ENCODE data around the gene LIMA1. TPM values are rescaled to one million over a fixed set of nuclear protein-coding genes. Genes with fewer than 3 reads are reported as not detected.

The LIMA1 gene
- total and polyA plus RNA-seq, 9 of the 15 experiments (the other 6 are each of a cell fraction or from before 2014, with no cell fraction given), result 20.2 to 37.8 (median 27.3) TPM

GRCh38 chr12:50192908-50193307 is 90.4 kb downstream of the LIMA1 start:
- H3K9me3 ChIP-seq (replicated peaks; ENCODE audit: control insufficient read depth, insufficient read depth, low read depth, low read length), result no peaks in the 10 kb centered on the region
- no peak for TF ChIP-seq TARDBP (IDR thresholded peaks at IDR 0.05)
- TF ChIP-seq, protein P1, sequence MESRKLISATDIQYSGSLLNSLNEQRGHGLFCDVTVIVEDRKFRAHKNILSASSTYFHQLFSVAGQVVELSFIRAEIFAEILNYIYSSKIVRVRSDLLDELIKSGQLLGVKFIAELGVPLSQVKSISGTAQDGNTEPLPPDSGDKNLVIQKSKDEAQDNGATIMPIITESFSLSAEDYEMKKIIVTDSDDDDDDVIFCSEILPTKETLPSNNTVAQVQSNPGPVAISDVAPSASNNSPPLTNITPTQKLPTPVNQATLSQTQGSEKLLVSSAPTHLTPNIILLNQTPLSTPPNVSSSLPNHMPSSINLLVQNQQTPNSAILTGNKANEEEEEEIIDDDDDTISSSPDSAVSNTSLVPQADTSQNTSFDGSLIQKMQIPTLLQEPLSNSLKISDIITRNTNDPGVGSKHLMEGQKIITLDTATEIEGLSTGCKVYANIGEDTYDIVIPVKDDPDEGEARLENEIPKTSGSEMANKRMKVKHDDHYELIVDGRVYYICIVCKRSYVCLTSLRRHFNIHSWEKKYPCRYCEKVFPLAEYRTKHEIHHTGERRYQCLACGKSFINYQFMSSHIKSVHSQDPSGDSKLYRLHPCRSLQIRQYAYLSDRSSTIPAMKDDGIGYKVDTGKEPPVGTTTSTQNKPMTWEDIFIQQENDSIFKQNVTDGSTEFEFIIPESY (CRISPR knock-in tag; IDR thresholded peaks at IDR 0.05), result 0 out of 2 replicates have a peak, but pooled peaks have one; percentile 48
- no peak overlapping the region for H3K4me2 ChIP-seq (ENCODE audit: insufficient read depth, low read length)
- H3K27ac ChIP-seq (ENCODE audit: extremely low read depth, low read depth, low read length), result no peak overlapping the region
- BruUV-seq (replicated peaks), result TSS peak; percentile 27
- H4K20me1 ChIP-seq (replicated peaks; ENCODE audit: control insufficient read depth, insufficient read depth, low read length), result no peaks in the 10 kb centered on the region
- H3K27me3 ChIP-seq (ENCODE audit: control insufficient read depth in 2 of 2, insufficient read depth in 2 of 2, low read length in 2 of 2), result no peaks in the 10 kb centered on the region
- ATAC-seq (no peak), DNase-seq (ENCODE audit: extremely low read depth in 1 of 4, low spot score in 3 of 4) (no peak), FAIRE-seq (no peak)
- ChIA-PET CTCF (ENCODE audit: low intra/inter-chr PET ratio) (interaction anchor here (0.7 kb wide), 1 partner anchor 549 kb away, joined by 4 read pairs; no protein-coding TSS in a partner anchor), POLR2A (no interaction called here)
- H3K9me1 ChIP-seq (ENCODE audit: control insufficient read depth, insufficient read depth, low read length), result peaks cover 2% of the 10 kb centered on the region
- 0 out of 5 replicates have a peak, but pooled peaks cover 0 to 4% of the 10 kb centered on the region in 2 experiments for H3K4me1 ChIP-seq (replicated peaks in 1 of 2; ENCODE audit: control insufficient read depth in 2 of 2, insufficient read depth in 2 of 2, low read length in 2 of 2)
- H3K79me2 ChIP-seq (ENCODE audit: control insufficient read depth, insufficient read depth, low read length), result no peaks in the 10 kb centered on the region
- in situ Hi-C loops (cut with MboI) (no loop called here), intact Hi-C loops (cut with micrococcal nuclease) (no loop called here)
- no peak overlapping the region for H2AFZ ChIP-seq (ENCODE audit: low read depth, low read length)
- H3K36me3 ChIP-seq (ENCODE audit: control insufficient read depth, insufficient read depth, low read length), result peaks cover 33% of the 10 kb centered on the region; the same call in 1 of the 3 replicates
- WGBS (ENCODE audit: insufficient coverage, low coverage, missing lambda C conversion rate), result 98% methylated on average over 5 of the region's 5 CpGs
- H3K9ac ChIP-seq (ENCODE audit: insufficient read depth in 1 of 2, low read depth in 2 of 2, low read length in 2 of 2), result no peak overlapping the region
- no peak overlapping the region for H3K4me3 ChIP-seq

DNA sequence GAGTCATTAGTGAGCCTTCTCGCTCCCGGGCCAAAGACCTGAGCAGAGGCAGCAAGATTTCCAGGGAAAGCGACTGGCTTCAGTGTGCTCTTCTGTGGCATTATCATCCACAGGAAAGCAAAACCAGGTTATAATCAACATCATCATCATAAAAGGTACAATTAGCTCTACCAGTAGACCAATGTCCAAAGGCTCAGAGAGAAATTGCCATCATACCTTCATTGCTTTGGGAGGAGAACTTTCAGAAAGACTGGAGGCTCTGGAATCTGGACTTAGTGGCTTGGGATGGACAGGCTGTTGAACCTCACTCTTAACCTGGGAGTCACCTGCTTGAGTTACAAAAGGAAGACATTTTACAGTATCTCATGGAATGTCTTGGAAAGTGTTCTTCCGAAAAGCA is 91.1 kb downstream of the LIMA1 start:
- H2AFZ ChIP-seq (ENCODE audit: low read depth, low read length), result no peak overlapping the region
- H3K4me1 ChIP-seq (replicated peaks in 1 of 2; ENCODE audit: control insufficient read depth in 2 of 2, insufficient read depth in 2 of 2, low read length in 2 of 2), result 0 out of 5 replicates have a peak, but pooled peaks cover 0 to 4% of the 10 kb centered on the region in 2 experiments
- intact Hi-C loops (cut with micrococcal nuclease) (no loop called here), in situ Hi-C loops (cut with MboI) (no loop called here)
- H4K20me1 ChIP-seq (replicated peaks; ENCODE audit: control insufficient read depth, insufficient read depth, low read length), result no peaks in the 10 kb centered on the region
- no peaks in the 10 kb centered on the region for H3K9me3 ChIP-seq (replicated peaks; ENCODE audit: control insufficient read depth, insufficient read depth, low read depth, low read length)
- peaks cover 31% of the 10 kb centered on the region; the same call in 1 of the 3 replicates for H3K36me3 ChIP-seq (ENCODE audit: control insufficient read depth, insufficient read depth, low read length)
- no peak for DNase-seq (ENCODE audit: extremely low read depth in 1 of 4, low spot score in 3 of 4)
- FAIRE-seq, result no peak
- 96% methylated on average over 4 of the region's 4 CpGs for WGBS (ENCODE audit: insufficient coverage, low coverage, missing lambda C conversion rate)
- no peak overlapping the region for H3K27ac ChIP-seq (ENCODE audit: extremely low read depth, low read depth, low read length)
- no peaks in the 10 kb centered on the region for H3K27me3 ChIP-seq (ENCODE audit: control insufficient read depth in 2 of 2, insufficient read depth in 2 of 2, low read length in 2 of 2)
- no peaks in the 10 kb centered on the region for H3K79me2 ChIP-seq (ENCODE audit: control insufficient read depth, insufficient read depth, low read length)
- H3K4me2 ChIP-seq (ENCODE audit: insufficient read depth, low read length), result no peak overlapping the region
- H3K9me1 ChIP-seq (ENCODE audit: control insufficient read depth, insufficient read depth, low read length), result peaks cover 2% of the 10 kb centered on the region
- ChIA-PET POLR2A (no interaction called here), CTCF (ENCODE audit: low intra/inter-chr PET ratio) (no interaction called here)
- no TSS peak for BruUV-seq (replicated peaks)
- H3K9ac ChIP-seq (ENCODE audit: insufficient read depth in 1 of 2, low read depth in 2 of 2, low read length in 2 of 2), result no peak overlapping the region
- ATAC-seq, result no peak
- H3K4me3 ChIP-seq, result no peak overlapping the region
- TF ChIP-seq SMAD2 (IDR thresholded peaks at IDR 0.05; ENCODE audit: low read depth, low read length) (no peak), ELF2 (CRISPR knock-in tag; IDR thresholded peaks at IDR 0.05) (no peak), ZNF184 (CRISPR knock-in tag; IDR thresholded peaks at IDR 0.05) (no peak), COPS2 (conservative IDR thresholded peaks at IDR 0.05) (no peak), ZNF311 (CRISPR knock-in tag; IDR thresholded peaks at IDR 0.05) (no peak), E2F3 (CRISPR knock-in tag; IDR thresholded peaks at IDR 0.05) (no peak)
- TF ChIP-seq, protein P2, sequence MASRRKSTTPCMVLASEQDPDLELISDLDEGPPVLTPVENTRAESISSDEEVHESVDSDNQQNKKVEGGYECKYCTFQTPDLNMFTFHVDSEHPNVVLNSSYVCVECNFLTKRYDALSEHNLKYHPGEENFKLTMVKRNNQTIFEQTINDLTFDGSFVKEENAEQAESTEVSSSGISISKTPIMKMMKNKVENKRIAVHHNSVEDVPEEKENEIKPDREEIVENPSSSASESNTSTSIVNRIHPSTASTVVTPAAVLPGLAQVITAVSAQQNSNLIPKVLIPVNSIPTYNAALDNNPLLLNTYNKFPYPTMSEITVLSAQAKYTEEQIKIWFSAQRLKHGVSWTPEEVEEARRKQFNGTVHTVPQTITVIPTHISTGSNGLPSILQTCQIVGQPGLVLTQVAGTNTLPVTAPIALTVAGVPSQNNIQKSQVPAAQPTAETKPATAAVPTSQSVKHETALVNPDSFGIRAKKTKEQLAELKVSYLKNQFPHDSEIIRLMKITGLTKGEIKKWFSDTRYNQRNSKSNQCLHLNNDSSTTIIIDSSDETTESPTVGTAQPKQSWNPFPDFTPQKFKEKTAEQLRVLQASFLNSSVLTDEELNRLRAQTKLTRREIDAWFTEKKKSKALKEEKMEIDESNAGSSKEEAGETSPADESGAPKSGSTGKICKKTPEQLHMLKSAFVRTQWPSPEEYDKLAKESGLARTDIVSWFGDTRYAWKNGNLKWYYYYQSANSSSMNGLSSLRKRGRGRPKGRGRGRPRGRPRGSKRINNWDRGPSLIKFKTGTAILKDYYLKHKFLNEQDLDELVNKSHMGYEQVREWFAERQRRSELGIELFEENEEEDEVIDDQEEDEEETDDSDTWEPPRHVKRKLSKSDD (conservative IDR thresholded peaks at IDR 0.05; ENCODE audit: low read length), result no peak
- TF ChIP-seq, protein P3, sequence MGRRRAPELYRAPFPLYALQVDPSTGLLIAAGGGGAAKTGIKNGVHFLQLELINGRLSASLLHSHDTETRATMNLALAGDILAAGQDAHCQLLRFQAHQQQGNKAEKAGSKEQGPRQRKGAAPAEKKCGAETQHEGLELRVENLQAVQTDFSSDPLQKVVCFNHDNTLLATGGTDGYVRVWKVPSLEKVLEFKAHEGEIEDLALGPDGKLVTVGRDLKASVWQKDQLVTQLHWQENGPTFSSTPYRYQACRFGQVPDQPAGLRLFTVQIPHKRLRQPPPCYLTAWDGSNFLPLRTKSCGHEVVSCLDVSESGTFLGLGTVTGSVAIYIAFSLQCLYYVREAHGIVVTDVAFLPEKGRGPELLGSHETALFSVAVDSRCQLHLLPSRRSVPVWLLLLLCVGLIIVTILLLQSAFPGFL (CRISPR knock-in tag; IDR thresholded peaks at IDR 0.05), result no peak
